ENCODE data around the gene MAP6D1.

Gene MAP6D1

DNA sequence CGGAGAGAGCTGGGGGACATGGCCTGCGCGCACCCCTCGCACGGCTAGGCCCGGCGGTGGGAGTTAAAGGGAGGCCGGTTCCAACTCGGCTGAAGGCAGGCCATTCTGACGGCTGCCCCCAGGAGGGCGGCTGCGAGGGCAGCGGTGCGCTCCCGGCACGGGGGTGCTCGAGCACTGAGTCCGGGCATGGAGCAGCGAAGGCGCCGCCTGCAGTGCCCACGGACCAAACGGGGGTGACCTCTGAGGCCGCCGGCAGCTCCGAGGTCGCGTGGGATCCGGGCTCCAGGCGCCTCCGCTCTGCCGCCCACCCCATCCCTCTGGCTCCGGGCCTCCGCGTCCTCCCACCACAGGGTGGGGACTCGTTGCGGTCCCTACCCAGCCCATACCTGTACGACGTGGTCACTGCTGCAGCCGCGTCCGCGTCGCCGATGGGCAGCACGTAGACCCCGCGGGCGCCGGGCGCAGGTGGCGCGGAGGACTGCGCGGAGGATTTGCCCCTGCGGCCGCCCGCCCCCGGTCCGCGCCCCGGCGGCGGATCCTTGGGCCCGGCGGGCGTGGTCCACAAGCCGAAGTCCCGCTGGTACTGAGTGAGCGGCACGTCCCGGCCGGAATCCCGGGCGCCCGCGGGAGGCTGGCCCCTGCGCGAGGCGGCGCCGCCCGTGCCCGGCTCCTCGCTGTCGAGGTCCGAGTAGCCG, 469 bp downstream of the MAP6D1 start (continued):
- TF ChIP-seq, protein P1, sequence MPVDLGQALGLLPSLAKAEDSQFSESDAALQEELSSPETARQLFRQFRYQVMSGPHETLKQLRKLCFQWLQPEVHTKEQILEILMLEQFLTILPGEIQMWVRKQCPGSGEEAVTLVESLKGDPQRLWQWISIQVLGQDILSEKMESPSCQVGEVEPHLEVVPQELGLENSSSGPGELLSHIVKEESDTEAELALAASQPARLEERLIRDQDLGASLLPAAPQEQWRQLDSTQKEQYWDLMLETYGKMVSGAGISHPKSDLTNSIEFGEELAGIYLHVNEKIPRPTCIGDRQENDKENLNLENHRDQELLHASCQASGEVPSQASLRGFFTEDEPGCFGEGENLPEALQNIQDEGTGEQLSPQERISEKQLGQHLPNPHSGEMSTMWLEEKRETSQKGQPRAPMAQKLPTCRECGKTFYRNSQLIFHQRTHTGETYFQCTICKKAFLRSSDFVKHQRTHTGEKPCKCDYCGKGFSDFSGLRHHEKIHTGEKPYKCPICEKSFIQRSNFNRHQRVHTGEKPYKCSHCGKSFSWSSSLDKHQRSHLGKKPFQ (tag by site-specific recombination; IDR thresholded peaks at IDR 0.05): no peak
- TF ChIP-seq, protein P2, sequence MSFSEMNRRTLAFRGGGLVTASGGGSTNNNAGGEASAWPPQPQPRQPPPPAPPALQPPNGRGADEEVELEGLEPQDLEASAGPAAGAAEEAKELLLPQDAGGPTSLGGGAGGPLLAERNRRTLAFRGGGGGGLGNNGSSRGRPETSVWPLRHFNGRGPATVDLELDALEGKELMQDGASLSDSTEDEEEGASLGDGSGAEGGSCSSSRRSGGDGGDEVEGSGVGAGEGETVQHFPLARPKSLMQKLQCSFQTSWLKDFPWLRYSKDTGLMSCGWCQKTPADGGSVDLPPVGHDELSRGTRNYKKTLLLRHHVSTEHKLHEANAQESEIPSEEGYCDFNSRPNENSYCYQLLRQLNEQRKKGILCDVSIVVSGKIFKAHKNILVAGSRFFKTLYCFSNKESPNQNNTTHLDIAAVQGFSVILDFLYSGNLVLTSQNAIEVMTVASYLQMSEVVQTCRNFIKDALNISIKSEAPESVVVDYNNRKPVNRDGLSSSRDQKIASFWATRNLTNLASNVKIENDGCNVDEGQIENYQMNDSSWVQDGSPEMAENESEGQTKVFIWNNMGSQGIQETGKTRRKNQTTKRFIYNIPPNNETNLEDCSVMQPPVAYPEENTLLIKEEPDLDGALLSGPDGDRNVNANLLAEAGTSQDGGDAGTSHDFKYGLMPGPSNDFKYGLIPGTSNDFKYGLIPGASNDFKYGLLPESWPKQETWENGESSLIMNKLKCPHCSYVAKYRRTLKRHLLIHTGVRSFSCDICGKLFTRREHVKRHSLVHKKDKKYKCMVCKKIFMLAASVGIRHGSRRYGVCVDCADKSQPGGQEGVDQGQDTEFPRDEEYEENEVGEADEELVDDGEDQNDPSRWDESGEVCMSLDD (tag by site-specific recombination; IDR thresholded peaks at IDR 0.05): no peak
- TF ChIP-seq ZNF423 (tag by site-specific recombination; IDR thresholded peaks at IDR 0.05): no peak
- no peak for TF ChIP-seq ZNF211 (tag by site-specific recombination; IDR thresholded peaks at IDR 0.05; ENCODE audit: low read depth)
- TF ChIP-seq, protein P3, sequence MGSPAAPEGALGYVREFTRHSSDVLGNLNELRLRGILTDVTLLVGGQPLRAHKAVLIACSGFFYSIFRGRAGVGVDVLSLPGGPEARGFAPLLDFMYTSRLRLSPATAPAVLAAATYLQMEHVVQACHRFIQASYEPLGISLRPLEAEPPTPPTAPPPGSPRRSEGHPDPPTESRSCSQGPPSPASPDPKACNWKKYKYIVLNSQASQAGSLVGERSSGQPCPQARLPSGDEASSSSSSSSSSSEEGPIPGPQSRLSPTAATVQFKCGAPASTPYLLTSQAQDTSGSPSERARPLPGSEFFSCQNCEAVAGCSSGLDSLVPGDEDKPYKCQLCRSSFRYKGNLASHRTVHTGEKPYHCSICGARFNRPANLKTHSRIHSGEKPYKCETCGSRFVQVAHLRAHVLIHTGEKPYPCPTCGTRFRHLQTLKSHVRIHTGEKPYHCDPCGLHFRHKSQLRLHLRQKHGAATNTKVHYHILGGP (tag by site-specific recombination; IDR thresholded peaks at IDR 0.05): no peak
- TF ChIP-seq ZNF558 (tag by site-specific recombination; IDR thresholded peaks at IDR 0.05): no peak
- no peak for TF ChIP-seq HOXD13 (CRISPR knock-in tag; IDR thresholded peaks at IDR 0.05; ENCODE audit: borderline replicate concordance)
- TF ChIP-seq, protein P4, sequence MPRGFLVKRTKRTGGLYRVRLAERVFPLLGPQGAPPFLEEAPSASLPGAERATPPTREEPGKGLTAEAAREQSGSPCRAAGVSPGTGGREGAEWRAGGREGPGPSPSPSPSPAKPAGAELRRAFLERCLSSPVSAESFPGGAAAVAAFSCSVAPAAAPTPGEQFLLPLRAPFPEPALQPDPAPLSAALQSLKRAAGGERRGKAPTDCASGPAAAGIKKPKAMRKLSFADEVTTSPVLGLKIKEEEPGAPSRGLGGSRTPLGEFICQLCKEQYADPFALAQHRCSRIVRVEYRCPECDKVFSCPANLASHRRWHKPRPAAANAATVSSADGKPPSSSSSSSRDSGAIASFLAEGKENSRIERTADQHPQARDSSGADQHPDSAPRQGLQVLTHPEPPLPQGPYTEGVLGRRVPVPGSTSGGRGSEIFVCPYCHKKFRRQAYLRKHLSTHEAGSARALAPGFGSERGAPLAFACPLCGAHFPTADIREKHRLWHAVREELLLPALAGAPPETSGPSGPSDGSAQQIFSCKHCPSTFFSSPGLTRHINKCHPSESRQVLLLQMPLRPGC (tag by site-specific recombination; IDR thresholded peaks at IDR 0.05): no peak
- no peak for TF ChIP-seq KLF7 (tag by site-specific recombination; IDR thresholded peaks at IDR 0.05; ENCODE audit: borderline replicate concordance)
- TF ChIP-seq OSR2 (tag by site-specific recombination; IDR thresholded peaks at IDR 0.05): no peak
- TF ChIP-seq SP3 (tag by site-specific recombination; IDR thresholded peaks at IDR 0.05): peak; percentile 46
- TF ChIP-seq, protein P5, sequence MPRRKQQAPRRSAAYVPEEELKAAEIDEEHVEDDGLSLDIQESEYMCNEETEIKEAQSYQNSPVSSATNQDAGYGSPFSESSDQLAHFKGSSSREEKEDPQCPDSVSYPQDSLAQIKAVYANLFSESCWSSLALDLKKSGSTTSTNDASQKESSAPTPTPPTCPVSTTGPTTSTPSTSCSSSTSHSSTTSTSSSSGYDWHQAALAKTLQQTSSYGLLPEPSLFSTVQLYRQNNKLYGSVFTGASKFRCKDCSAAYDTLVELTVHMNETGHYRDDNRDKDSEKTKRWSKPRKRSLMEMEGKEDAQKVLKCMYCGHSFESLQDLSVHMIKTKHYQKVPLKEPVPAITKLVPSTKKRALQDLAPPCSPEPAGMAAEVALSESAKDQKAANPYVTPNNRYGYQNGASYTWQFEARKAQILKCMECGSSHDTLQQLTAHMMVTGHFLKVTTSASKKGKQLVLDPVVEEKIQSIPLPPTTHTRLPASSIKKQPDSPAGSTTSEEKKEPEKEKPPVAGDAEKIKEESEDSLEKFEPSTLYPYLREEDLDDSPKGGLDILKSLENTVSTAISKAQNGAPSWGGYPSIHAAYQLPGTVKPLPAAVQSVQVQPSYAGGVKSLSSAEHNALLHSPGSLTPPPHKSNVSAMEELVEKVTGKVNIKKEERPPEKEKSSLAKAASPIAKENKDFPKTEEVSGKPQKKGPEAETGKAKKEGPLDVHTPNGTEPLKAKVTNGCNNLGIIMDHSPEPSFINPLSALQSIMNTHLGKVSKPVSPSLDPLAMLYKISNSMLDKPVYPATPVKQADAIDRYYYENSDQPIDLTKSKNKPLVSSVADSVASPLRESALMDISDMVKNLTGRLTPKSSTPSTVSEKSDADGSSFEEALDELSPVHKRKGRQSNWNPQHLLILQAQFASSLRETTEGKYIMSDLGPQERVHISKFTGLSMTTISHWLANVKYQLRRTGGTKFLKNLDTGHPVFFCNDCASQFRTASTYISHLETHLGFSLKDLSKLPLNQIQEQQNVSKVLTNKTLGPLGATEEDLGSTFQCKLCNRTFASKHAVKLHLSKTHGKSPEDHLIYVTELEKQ (tag by site-specific recombination; IDR thresholded peaks at IDR 0.05; ENCODE audit: borderline replicate concordance): no peak
- TF ChIP-seq, protein P6, sequence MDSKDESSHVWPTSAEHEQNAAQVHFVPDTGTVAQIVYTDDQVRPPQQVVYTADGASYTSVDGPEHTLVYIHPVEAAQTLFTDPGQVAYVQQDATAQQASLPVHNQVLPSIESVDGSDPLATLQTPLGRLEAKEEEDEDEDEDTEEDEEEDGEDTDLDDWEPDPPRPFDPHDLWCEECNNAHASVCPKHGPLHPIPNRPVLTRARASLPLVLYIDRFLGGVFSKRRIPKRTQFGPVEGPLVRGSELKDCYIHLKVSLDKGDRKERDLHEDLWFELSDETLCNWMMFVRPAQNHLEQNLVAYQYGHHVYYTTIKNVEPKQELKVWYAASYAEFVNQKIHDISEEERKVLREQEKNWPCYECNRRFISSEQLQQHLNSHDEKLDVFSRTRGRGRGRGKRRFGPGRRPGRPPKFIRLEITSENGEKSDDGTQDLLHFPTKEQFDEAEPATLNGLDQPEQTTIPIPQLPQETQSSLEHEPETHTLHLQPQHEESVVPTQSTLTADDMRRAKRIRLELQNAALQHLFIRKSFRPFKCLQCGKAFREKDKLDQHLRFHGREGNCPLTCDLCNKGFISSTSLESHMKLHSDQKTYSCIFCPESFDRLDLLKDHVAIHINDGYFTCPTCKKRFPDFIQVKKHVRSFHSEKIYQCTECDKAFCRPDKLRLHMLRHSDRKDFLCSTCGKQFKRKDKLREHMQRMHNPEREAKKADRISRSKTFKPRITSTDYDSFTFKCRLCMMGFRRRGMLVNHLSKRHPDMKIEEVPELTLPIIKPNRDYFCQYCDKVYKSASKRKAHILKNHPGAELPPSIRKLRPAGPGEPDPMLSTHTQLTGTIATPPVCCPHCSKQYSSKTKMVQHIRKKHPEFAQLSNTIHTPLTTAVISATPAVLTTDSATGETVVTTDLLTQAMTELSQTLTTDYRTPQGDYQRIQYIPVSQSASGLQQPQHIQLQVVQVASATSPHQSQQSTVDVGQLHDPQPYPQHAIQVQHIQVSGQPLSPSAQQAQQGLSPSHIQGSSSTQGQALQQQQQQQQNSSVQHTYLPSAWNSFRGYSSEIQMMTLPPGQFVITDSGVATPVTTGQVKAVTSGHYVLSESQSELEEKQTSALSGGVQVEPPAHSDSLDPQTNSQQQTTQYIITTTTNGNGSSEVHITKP (tag by site-specific recombination; IDR thresholded peaks at IDR 0.05): peak; percentile 23; the same call in 1 of the 2 replicates
- TF ChIP-seq BCL11A (tag by site-specific recombination; IDR thresholded peaks at IDR 0.05; ENCODE audit: low read depth): no peak
- TF ChIP-seq ZNF16 (tag by site-specific recombination; IDR thresholded peaks at IDR 0.05; ENCODE audit: low read depth): no peak
- TF ChIP-seq, protein P7, sequence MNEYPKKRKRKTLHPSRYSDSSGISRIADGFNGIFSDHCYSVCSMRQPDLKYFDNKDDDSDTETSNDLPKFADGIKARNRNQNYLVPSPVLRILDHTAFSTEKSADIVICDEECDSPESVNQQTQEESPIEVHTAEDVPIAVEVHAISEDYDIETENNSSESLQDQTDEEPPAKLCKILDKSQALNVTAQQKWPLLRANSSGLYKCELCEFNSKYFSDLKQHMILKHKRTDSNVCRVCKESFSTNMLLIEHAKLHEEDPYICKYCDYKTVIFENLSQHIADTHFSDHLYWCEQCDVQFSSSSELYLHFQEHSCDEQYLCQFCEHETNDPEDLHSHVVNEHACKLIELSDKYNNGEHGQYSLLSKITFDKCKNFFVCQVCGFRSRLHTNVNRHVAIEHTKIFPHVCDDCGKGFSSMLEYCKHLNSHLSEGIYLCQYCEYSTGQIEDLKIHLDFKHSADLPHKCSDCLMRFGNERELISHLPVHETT (tag by site-specific recombination; IDR thresholded peaks at IDR 0.05): no peak
- no peak for TF ChIP-seq ZFP37 (tag by site-specific recombination; IDR thresholded peaks at IDR 0.05)
- TF ChIP-seq ZNF530 (tag by site-specific recombination; IDR thresholded peaks at IDR 0.05; ENCODE audit: low read depth): no peak
- no peak for TF ChIP-seq OVOL3 (tag by site-specific recombination; IDR thresholded peaks at IDR 0.05)
- TF ChIP-seq, protein P8, sequence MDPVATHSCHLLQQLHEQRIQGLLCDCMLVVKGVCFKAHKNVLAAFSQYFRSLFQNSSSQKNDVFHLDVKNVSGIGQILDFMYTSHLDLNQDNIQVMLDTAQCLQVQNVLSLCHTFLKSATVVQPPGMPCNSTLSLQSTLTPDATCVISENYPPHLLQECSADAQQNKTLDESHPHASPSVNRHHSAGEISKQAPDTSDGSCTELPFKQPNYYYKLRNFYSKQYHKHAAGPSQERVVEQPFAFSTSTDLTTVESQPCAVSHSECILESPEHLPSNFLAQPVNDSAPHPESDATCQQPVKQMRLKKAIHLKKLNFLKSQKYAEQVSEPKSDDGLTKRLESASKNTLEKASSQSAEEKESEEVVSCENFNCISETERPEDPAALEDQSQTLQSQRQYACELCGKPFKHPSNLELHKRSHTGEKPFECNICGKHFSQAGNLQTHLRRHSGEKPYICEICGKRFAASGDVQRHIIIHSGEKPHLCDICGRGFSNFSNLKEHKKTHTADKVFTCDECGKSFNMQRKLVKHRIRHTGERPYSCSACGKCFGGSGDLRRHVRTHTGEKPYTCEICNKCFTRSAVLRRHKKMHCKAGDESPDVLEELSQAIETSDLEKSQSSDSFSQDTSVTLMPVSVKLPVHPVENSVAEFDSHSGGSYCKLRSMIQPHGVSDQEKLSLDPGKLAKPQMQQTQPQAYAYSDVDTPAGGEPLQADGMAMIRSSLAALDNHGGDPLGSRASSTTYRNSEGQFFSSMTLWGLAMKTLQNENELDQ (tag by site-specific recombination; IDR thresholded peaks at IDR 0.05; ENCODE audit: low read depth): no peak

Data from HEK293 (cell line).